ENCODE data around the gene TMEM183A.

- TF ChIP-seq TEAD2 (tag; IDR thresholded peaks at IDR 0.05) (no peak), NR2C1 (IDR thresholded peaks at IDR 0.05) (no peak), NR2C1 (tag; IDR thresholded peaks at IDR 0.05) (no peak), CTCF (IDR thresholded peaks at IDR 0.05 in 2 of 3, conservative IDR thresholded peaks at IDR 0.05 in 1 of 3; ENCODE audit: insufficient read depth in 2 of 3, low read depth in 1 of 3, low read length in 3 of 3) (no peak), ZNF766 (CRISPR knock-in tag; conservative IDR thresholded peaks at IDR 0.05) (no peak), TBP (optimal IDR thresholded peaks at IDR 0.05; ENCODE audit: low read depth, low read length) (no peak), ZNF224 (CRISPR knock-in tag; IDR thresholded peaks at IDR 0.05) (no peak), NFIC (IDR thresholded peaks at IDR 0.05) (no peak), THRA (IDR thresholded peaks at IDR 0.05) (no peak), SMC3 (conservative IDR thresholded peaks at IDR 0.05; ENCODE audit: insufficient read depth, low read depth, low read length) (no peak), HNRNPL (IDR thresholded peaks at IDR 0.05; ENCODE audit: low read depth, low read length) (no peak), EGR1 (conservative IDR thresholded peaks at IDR 0.05) (no peak), POLR2A (conservative IDR thresholded peaks at IDR 0.05) (no peak), CREBBP (IDR thresholded peaks at IDR 0.05; ENCODE audit: low read depth, low read length) (no peak), MAZ (CRISPR knock-in tag; conservative IDR thresholded peaks at IDR 0.05 in 1 of 2, IDR thresholded peaks at IDR 0.05 in 1 of 2) (no peak)
Measured at GRCh38 chr1:203072002-203072602, 64.9 kb downstream of the TMEM183A start.
